HepG2 (cell line): ENCODE measurements around the gene LTB4R2. TPM values are rescaled to one million over a fixed set of nuclear protein-coding genes. Genes with fewer than 3 reads are reported as not detected.
A peak's percentile ranks its signal among the peaks of the same experiment; 100 is the strongest.

ENCODE experiments used
- CTCF ChIP-seq: sonication (generic); formaldehyde crosslinking; IDR thresholded peaks from 2 replicates; pipeline ENCODE4 v1.5.0; 2020; ENCODE audit warnings: mild to moderate bottlenecking, missing genetic modification reagents, moderate library complexity
- DRAP1 ChIP-seq: IDR thresholded peaks from 2 replicates; pipeline ENCODE4 v1.6.1; 2016; ENCODE audit warnings: missing genetic modification reagents, missing compliant biosample characterization
- FOSL2 ChIP-seq: sonication (generic); formaldehyde crosslinking; IDR thresholded peaks from 2 replicates; pipeline ENCODE4 v1.4.0; 2020; ENCODE audit warnings: missing genetic modification reagents
- HINFP ChIP-seq: sonication (generic); formaldehyde crosslinking; IDR thresholded peaks from 2 replicates; pipeline ENCODE4 v1.4.0; 2020; ENCODE audit warnings: low read depth, mild to moderate bottlenecking, missing genetic modification reagents
- HNRNPL ChIP-seq: fragments of 200-400 bp; formaldehyde crosslinking; IDR thresholded peaks from 2 replicates; pipeline ENCODE4 v1.6.1; 2017; ENCODE audit warnings: mild to moderate bottlenecking, low read depth, low read length
- IKZF4 ChIP-seq: sonication (generic); formaldehyde crosslinking; IDR thresholded peaks from 2 replicates; pipeline ENCODE4 v1.5.1; 2020; ENCODE audit warnings: borderline replicate concordance, mild to moderate bottlenecking, low read depth, missing genetic modification reagents; ENCODE audit errors: not compliant biosample characterization
- MXD1 ChIP-seq: sonication (generic); formaldehyde crosslinking; IDR thresholded peaks from 2 replicates; pipeline ENCODE4 v1.4.0; 2020; ENCODE audit warnings: mild to moderate bottlenecking, missing genetic modification reagents
- NFATC3 ChIP-seq: sonication (generic); formaldehyde crosslinking; IDR thresholded peaks from 2 replicates; pipeline ENCODE4 v1.5.1; 2020; ENCODE audit warnings: mild to moderate bottlenecking, missing genetic modification reagents
- NR0B2 ChIP-seq: sonication (generic); formaldehyde crosslinking; IDR thresholded peaks from 2 replicates; pipeline ENCODE4 v1.4.0; 2020; ENCODE audit warnings: mild to moderate bottlenecking, missing genetic modification reagents
- NRL ChIP-seq: sonication (generic); formaldehyde crosslinking; IDR thresholded peaks from 2 replicates; pipeline ENCODE4 v1.5.0; 2020; ENCODE audit warnings: missing genetic modification reagents, mild to moderate bottlenecking, moderate library complexity, borderline replicate concordance
- YEATS4 ChIP-seq: sonication (generic); formaldehyde crosslinking; IDR thresholded peaks from 2 replicates; pipeline ENCODE4 v1.4.0; 2020; ENCODE audit warnings: missing genetic modification reagents, borderline replicate concordance
- ZBED4 ChIP-seq: sonication (generic); formaldehyde crosslinking; IDR thresholded peaks from 2 replicates; pipeline ENCODE4 v1.4.0; 2020; ENCODE audit warnings: missing genetic modification reagents, borderline replicate concordance
- ZBTB21 ChIP-seq: sonication (generic); formaldehyde crosslinking; IDR thresholded peaks from 2 replicates; pipeline ENCODE4 v1.4.0; 2020; ENCODE audit warnings: missing genetic modification reagents
- ZNF510 ChIP-seq: sonication (generic); formaldehyde crosslinking; IDR thresholded peaks from 2 replicates; pipeline ENCODE4 v1.4.0; 2020; ENCODE audit warnings: low read depth, mild to moderate bottlenecking, missing genetic modification reagents
- ZNF761 ChIP-seq: sonication (generic); formaldehyde crosslinking; conservative IDR thresholded peaks from 2 replicates; pipeline ENCODE4 v1.4.0; 2020; ENCODE audit warnings: mild to moderate bottlenecking, missing genetic modification reagents
- ZNF788 ChIP-seq: sonication (generic); formaldehyde crosslinking; IDR thresholded peaks from 2 replicates; pipeline ENCODE4 v1.5.0; 2020; ENCODE audit warnings: mild to moderate bottlenecking, missing genetic modification reagents, borderline replicate concordance
- ZNF883 ChIP-seq: sonication (generic); formaldehyde crosslinking; IDR thresholded peaks from 2 replicates; pipeline ENCODE4 v1.5.1; 2020; ENCODE audit warnings: mild to moderate bottlenecking, missing genetic modification reagents; ENCODE audit errors: not compliant biosample characterization
- polyA plus RNA-seq, 8 experiments: library from polyadenylated mRNA; depleted of rRNA in 3 of 8; stranded (reverse) in 7 of 8; unstranded in 1 of 8; fragments of >200 nt; fragmentation: Illumina TruSeq in 4 of 8; extraction: Trizol in 4 of 8; gene quantifications; 2 replicates each; pipeline versions ENCODE4 v1.2.1 to v1.2.3, GENCODE V29; 2011 to 2016; ENCODE audit warnings: low read depth in 4 of 8, missing spikeins in 1 of 8, mixed read lengths in 1 of 8; ENCODE audit not compliant: insufficient read depth in 1 of 8
- total RNA-seq, 5 experiments: library from RNA; depleted of rRNA; stranded (reverse); fragments of >200 nt; fragmentation: Illumina TruSeq; extraction: Trizol; gene quantifications; 2 replicates each; pipeline ENCODE4 v1.2.3, GENCODE V29; 2016; ENCODE audit warnings: low read depth in 1 of 5

The LTB4R2 gene
- total and polyA plus RNA-seq, 2 of the 13 experiments (the other 11 are each of a cell fraction or from before 2014, with no cell fraction given): 3.9 to 6.9 TPM

- TF ChIP-seq MXD1 (CRISPR knock-in tag): 0 out of 2 replicates have a peak, but pooled peaks have one; percentile 52
- 0 out of 2 replicates have a peak, but pooled peaks have one; percentile 36 for TF ChIP-seq DRAP1
- TF ChIP-seq ZNF510 (CRISPR knock-in tag): no peak; the same call in 1 of the 2 replicates
- peak; percentile 99 for TF ChIP-seq CTCF (CRISPR knock-in tag)
- no peak for TF ChIP-seq HINFP (CRISPR knock-in tag)
- TF ChIP-seq ZBTB21: peak; percentile 37; the same call in 1 of the 2 replicates
- TF ChIP-seq NRL (CRISPR knock-in tag): peak; percentile 79
- no peak for TF ChIP-seq ZNF761 (CRISPR knock-in tag)
- TF ChIP-seq NR0B2 (CRISPR knock-in tag): 0 out of 2 replicates have a peak, but pooled peaks have one; percentile 53
- TF ChIP-seq ZNF883 (CRISPR knock-in tag): peak; percentile 77
- peak; percentile 50; the same call in 1 of the 2 replicates for TF ChIP-seq ZNF788 (CRISPR knock-in tag)
- TF ChIP-seq FOSL2: peak; percentile 77
- 0 out of 2 replicates have a peak, but pooled peaks have one; percentile 38 for TF ChIP-seq NFATC3 (CRISPR knock-in tag)
- peak; percentile 58; the same call in 1 of the 2 replicates for TF ChIP-seq ZBED4
- peak; percentile 75 for TF ChIP-seq IKZF4 (CRISPR knock-in tag)
- no peak for TF ChIP-seq YEATS4 (CRISPR knock-in tag)
- TF ChIP-seq HNRNPL: no peak
Observed at GRCh38 chr14:24296341-24297157, 13.4 kb upstream of the LTB4R2 start (continued).
